Right kidney (tissue), 1 donor: ENCODE measurements around the gene ID3.

Source experiments
- DNase-seq: peaks from one replicate; pipeline ENCODE4 v3.0.0-alpha.2; 2016

Gene ID3

GRCh38 chr1:23528250-23528978 is 30.9 kb downstream of the ID3 start:
- no peak for DNase-seq

GRCh38 chr1:23527900-23528249 is 31.4 kb downstream of the ID3 start:
- DNase-seq: no peak

GRCh38 chr1:23527366-23527765 is 31.9 kb downstream of the ID3 start:
- no peak for DNase-seq

- no peak for DNase-seq
Measured at GRCh38 chr1:23526329-23527041, 32.8 kb downstream of the ID3 start.

- DNase-seq: no peak
Measured at GRCh38 chr1:23525558-23526250, 33.6 kb downstream of the ID3 start.

GRCh38 chr1:23524716-23525401 is 34.4 kb downstream of the ID3 start:
- no peak for DNase-seq

GRCh38 chr1:23524163-23524562 is 35.1 kb downstream of the ID3 start:
- no peak for DNase-seq

- no peak for DNase-seq
Measured at GRCh38 chr1:23522244-23522982, 36.9 kb downstream of the ID3 start.

GRCh38 chr1:23521588-23521987 is 37.7 kb downstream of the ID3 start:
- no peak for DNase-seq

GRCh38 chr1:23517581-23517980 is 41.7 kb downstream of the ID3 start:
- DNase-seq: no peak

- no peak for DNase-seq
Measured at GRCh38 chr1:23515905-23516304, 43.4 kb downstream of the ID3 start.

GRCh38 chr1:23514111-23514679 is 45.1 kb downstream of the ID3 start:
- DNase-seq: no peak

- no peak for DNase-seq
Measured at GRCh38 chr1:23509896-23510295, 49.4 kb downstream of the ID3 start.
